Transverse colon (tissue), 1 donor: Measurements from ENCODE around the gene UBE2K.

Experiments
- EP300 ChIP-seq: sonication (generic); formaldehyde crosslinking; IDR thresholded peaks from one replicate; pipeline ENCODE4 v1.6.1; 2017; ENCODE audit warnings: antibody characterized with exemption, low read depth
- POLR2A ChIP-seq: fragments of 450-650 bp; IDR thresholded peaks from one replicate; pipeline ENCODE4 v1.6.1; 2016; ENCODE audit warnings: antibody characterized with exemption, mild to moderate bottlenecking, moderate library complexity

DNA sequence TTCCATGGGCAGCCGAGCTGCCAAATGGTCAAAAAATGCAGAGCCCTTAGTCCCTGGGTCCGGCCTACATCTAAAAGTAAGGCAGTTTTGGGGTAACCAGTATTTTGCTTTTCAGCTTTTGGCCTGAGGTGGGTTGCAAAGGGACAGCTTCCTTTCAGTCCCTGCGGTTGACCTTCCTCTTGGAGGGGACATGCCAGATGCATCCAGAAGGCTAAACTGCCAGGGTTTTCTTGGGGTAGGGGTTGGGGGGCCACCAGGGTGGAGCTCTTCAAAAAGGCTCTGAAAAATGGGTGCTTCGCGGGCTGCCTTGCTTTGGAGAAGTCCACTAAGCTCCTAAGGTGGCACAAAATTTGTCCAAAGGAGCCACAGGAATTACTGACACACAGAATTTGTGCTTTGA, 120.7 kb downstream of the UBE2K start:
- no peak for TF ChIP-seq POLR2A
- TF ChIP-seq EP300 = no peak
